ENCODE results near the gene XKR8. TPM values are rescaled to one million over a fixed set of nuclear protein-coding genes. Genes with fewer than 3 reads are reported as not detected.
A peak's percentile ranks its signal among the peaks of the same experiment; 100 is the strongest.

XKR8 gene
- polyA plus RNA-seq, 2 donors = 2.8 to 4.2 TPM

DNA sequence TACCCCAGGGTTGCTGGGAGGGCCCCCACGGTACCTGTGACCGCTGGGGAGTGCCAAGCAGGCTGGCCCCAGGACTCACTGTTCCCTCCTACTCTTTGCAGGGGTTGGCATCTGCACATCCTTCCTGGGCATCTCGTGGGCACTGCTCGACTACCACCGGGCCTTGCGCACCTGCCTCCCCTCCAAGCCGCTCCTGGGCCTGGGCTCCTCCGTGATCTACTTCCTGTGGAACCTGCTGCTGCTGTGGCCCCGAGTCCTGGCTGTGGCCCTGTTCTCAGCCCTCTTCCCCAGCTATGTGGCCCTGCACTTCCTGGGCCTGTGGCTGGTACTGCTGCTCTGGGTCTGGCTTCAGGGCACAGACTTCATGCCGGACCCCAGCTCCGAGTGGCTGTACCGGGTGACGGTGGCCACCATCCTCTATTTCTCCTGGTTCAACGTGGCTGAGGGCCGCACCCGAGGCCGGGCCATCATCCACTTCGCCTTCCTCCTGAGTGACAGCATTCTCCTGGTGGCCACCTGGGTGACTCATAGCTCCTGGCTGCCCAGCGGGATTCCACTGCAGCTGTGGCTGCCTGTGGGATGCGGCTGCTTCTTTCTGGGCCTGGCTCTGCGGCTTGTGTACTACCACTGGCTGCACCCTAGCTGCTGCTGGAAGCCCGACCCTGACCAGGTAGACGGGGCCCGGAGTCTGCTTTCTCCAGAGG, 6.8 kb downstream of the XKR8 start:
- WGBS, 2 donors = 89 to 90% methylated on average over 24 of the region's 24 CpGs
- no peak overlapping the region for H3K4me3 ChIP-seq (ENCODE audit: low read depth in 1 of 2, low read length in 2 of 2)

DNA sequence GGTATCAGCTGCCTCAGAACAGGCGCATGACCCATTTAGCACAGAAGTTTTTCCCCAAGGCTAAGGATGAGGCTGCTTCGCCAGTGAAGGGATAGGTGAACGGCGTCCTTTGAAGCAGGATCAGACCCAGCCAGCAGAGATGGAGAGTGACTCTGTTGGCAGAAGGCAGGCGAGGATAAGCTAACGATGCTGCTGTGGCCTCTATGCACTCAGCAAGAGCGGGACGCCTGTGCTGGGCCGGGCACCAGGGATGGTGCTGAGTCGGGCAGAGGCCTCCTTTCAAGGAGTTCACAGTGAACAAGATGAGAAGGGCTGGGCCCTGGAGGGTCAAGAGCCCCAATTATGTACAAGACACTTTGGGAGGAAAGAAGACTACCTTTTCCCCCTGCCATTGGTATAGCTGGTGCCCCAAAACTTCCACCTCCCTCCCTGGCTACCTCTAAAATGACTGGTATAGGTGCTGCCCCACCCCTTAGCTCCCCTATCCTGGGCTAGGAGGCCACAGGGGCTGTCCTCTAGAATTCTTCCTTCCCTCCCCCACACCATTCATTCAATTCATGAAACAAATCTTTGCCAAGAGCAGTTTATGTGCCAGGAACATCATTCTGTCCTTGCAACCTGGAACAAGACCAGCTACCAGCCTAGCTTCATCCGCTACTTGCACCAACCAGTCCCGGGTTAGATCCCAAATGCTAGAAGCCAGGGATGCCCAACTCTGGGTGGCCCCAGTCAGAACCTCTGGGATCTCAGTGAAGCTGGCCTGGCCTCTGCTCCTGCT, 7.5 kb downstream of the XKR8 start:
- peak overlapping the region in 1 of 2 donors; percentile 7 for H3K27ac ChIP-seq (ENCODE audit: low read depth in 2 of 2, low read length in 1 of 2)
- H3K4me3 ChIP-seq (ENCODE audit: low read depth in 1 of 2, low read length in 2 of 2) = no peak overlapping the region
- H3K9me3 ChIP-seq (ENCODE audit: control insufficient read depth in 2 of 2, insufficient read depth in 1 of 2, low read depth in 1 of 2, low read length in 1 of 2) = no peaks in the 10 kb centered on the region
- no peaks in the 10 kb centered on the region for H3K27me3 ChIP-seq (ENCODE audit: control insufficient read depth in 1 of 2, insufficient read depth in 2 of 2, low read length in 2 of 2)
- peaks cover 0 to 4% of the 10 kb centered on the region in 2 donors for H3K4me1 ChIP-seq (ENCODE audit: control insufficient read depth in 2 of 2, insufficient read depth in 2 of 2, low read length in 1 of 2)
- WGBS, 2 donors = 89 to 91% methylated on average over 12 of the region's 12 CpGs
- H3K36me3 ChIP-seq (ENCODE audit: control insufficient read depth in 2 of 2, insufficient read depth in 2 of 2, low read length in 1 of 2) = peaks cover 6 to 17% of the 10 kb centered on the region in 2 donors

More for the DNA sequence above, 6.8 kb downstream of the XKR8 start:
- Histone ChIP-seq H3K27me3 (ENCODE audit: control insufficient read depth in 1 of 2, insufficient read depth in 2 of 2, low read length in 2 of 2) (no peaks in the 10 kb centered on the region), H3K36me3 (ENCODE audit: control insufficient read depth in 2 of 2, insufficient read depth in 2 of 2, low read length in 1 of 2) (peaks cover 6 to 17% of the 10 kb centered on the region in 2 donors), H3K9me3 (ENCODE audit: control insufficient read depth in 2 of 2, insufficient read depth in 1 of 2, low read depth in 1 of 2, low read length in 1 of 2) (no peaks in the 10 kb centered on the region), H3K4me1 (ENCODE audit: control insufficient read depth in 2 of 2, insufficient read depth in 2 of 2, low read length in 1 of 2) (peaks cover 0 to 5% of the 10 kb centered on the region in 2 donors), H3K27ac (ENCODE audit: low read depth in 2 of 2, low read length in 1 of 2) (no peak overlapping the region)

DNA sequence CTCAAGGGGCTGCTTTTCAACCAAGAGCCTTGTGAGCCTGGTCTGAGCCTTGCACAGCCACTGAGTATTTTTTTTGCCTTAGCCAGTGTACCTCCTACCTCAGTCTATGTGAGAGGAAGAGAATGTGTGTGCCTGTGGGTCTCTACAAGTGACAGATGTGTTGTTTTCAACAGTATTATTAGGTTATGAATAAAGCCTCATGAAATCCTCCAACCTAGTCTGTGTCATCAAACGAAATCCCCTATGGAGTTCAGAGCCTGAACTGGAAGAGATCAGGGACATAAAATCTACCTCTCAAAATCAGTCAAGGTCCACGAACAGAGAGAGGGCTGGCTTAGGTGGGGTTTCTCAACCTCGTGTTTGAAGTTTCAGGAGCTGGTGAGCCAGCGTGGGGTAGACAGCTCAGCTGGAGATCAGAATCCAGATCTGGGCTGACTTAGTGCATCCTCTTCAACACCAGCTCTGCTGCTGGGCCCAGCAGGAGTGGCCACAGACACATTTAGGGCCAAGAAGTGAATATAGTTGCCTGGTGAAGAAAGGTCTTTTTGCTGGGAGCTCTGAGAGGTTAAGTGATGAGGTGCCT, 8.2 kb downstream of the XKR8 start:
- peaks cover 6 to 17% of the 10 kb centered on the region in 2 donors for H3K36me3 ChIP-seq (ENCODE audit: control insufficient read depth in 2 of 2, insufficient read depth in 2 of 2, low read length in 1 of 2)
- H3K4me3 ChIP-seq (ENCODE audit: low read depth in 1 of 2, low read length in 2 of 2) = no peak overlapping the region
- H3K9me3 ChIP-seq (ENCODE audit: control insufficient read depth in 2 of 2, insufficient read depth in 1 of 2, low read depth in 1 of 2, low read length in 1 of 2) = no peaks in the 10 kb centered on the region
- no peaks in the 10 kb centered on the region for H3K27me3 ChIP-seq (ENCODE audit: control insufficient read depth in 1 of 2, insufficient read depth in 2 of 2, low read length in 2 of 2)
- H3K4me1 ChIP-seq (ENCODE audit: control insufficient read depth in 2 of 2, insufficient read depth in 2 of 2, low read length in 1 of 2) = peaks cover 0 to 4% of the 10 kb centered on the region in 2 donors
- H3K27ac ChIP-seq (ENCODE audit: low read depth in 2 of 2, low read length in 1 of 2) = peak overlapping the region in 1 of 2 donors; percentile 26
- 83 to 90% methylated on average over 4 of the region's 4 CpGs for WGBS, 2 donors

DNA sequence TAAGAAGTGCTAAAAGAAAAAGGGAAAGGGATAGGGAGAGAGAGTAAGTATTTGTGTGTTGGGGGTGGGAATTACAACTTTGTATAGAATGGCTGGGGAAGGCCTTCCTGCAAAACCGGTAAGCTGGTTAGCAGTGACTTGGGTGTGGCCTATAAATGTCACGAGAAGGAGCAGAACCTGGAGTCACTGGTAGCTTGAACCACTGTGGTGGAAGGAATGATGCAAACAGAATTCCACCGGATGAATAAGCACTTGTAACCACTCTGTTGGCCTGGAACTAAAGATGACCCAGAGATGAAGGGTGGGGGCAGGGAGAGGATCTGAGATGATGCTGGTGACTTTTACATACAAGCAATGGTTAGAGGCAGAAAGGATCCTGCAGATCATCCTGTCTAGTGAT, 8.9 kb downstream of the XKR8 start:
- H3K27ac ChIP-seq (ENCODE audit: low read depth in 2 of 2, low read length in 1 of 2) = no peak overlapping the region
- peaks cover 0 to 4% of the 10 kb centered on the region in 2 donors for H3K4me1 ChIP-seq (ENCODE audit: control insufficient read depth in 2 of 2, insufficient read depth in 2 of 2, low read length in 1 of 2)
- no peaks in the 10 kb centered on the region for H3K27me3 ChIP-seq (ENCODE audit: control insufficient read depth in 1 of 2, insufficient read depth in 2 of 2, low read length in 2 of 2)
- H3K36me3 ChIP-seq (ENCODE audit: control insufficient read depth in 2 of 2, insufficient read depth in 2 of 2, low read length in 1 of 2) = peaks cover 6 to 13% of the 10 kb centered on the region in 2 donors
- no peaks in the 10 kb centered on the region for H3K9me3 ChIP-seq (ENCODE audit: control insufficient read depth in 2 of 2, insufficient read depth in 1 of 2, low read depth in 1 of 2, low read length in 1 of 2)
- WGBS, 2 donors = 39 to 61% methylated on average over 3 of the region's 3 CpGs
- H3K4me3 ChIP-seq (ENCODE audit: low read depth in 1 of 2, low read length in 2 of 2) = no peak overlapping the region

DNA sequence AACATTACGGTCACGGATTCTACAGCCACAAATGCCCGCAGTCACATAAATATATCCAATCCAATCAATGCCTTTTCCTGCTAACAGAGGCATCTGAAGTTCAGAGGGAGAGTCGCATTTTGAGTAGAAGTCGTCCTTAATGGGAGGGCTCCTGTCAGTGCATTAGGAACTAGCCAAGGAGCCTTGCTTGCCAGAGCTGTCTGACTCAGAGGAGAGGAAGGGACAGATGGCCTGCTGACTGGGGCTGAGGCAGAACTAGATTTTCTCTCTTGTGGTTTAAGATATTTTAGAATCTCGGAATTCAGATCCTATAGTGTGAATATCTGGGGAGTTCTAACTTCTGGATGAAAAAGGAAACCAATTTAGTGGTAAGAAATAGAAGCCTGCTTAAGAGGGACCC, 10.6 kb downstream of the XKR8 start:
- Histone ChIP-seq H3K27ac (ENCODE audit: low read depth in 2 of 2, low read length in 1 of 2) (peak overlapping the region in 1 of 2 donors; percentile 18), H3K4me3 (ENCODE audit: low read depth in 1 of 2, low read length in 2 of 2) (no peak overlapping the region), H3K4me1 (ENCODE audit: control insufficient read depth in 2 of 2, insufficient read depth in 2 of 2, low read length in 1 of 2) (peaks cover 0 to 4% of the 10 kb centered on the region in 2 donors), H3K36me3 (ENCODE audit: control insufficient read depth in 2 of 2, insufficient read depth in 2 of 2, low read length in 1 of 2) (peaks cover 3 to 16% of the 10 kb centered on the region in 2 donors), H3K27me3 (ENCODE audit: control insufficient read depth in 1 of 2, insufficient read depth in 2 of 2, low read length in 2 of 2) (no peaks in the 10 kb centered on the region), H3K9me3 (ENCODE audit: control insufficient read depth in 2 of 2, insufficient read depth in 1 of 2, low read depth in 1 of 2, low read length in 1 of 2) (no peaks in the 10 kb centered on the region)
- WGBS, 2 donors = 78 to 83% methylated on average over 6 of the region's 6 CpGs

DNA sequence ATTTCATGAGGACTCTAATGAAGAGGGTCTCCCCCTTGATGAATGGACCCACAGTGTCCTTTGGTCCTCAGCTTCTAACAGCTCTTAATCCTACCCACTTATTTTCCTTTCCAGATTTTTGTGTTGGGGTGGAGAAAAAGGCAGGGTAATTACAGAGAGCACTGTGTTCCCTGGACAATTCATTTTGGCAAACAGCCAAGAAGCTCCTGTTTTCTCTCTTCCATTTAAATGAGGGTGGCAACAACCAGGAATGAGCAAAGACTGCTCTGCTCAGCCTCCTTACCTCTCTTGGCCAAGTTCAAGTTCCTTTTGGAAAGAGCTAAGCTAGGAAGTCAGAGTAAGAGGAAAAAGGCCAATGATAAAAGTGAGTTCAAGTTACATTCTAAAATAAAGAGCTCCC, 11.9 kb downstream of the XKR8 start:
- Histone ChIP-seq H3K4me1 (ENCODE audit: control insufficient read depth in 2 of 2, insufficient read depth in 2 of 2, low read length in 1 of 2) (no peaks in the 10 kb centered on the region), H3K27ac (ENCODE audit: low read depth in 2 of 2, low read length in 1 of 2) (peak overlapping the region in 1 of 2 donors; percentile 26), H3K27me3 (ENCODE audit: control insufficient read depth in 1 of 2, insufficient read depth in 2 of 2, low read length in 2 of 2) (no peaks in the 10 kb centered on the region), H3K36me3 (ENCODE audit: control insufficient read depth in 2 of 2, insufficient read depth in 2 of 2, low read length in 1 of 2) (peaks cover 3 to 9% of the 10 kb centered on the region in 2 donors), H3K9me3 (ENCODE audit: control insufficient read depth in 2 of 2, insufficient read depth in 1 of 2, low read depth in 1 of 2, low read length in 1 of 2) (no peaks in the 10 kb centered on the region), H3K4me3 (ENCODE audit: low read depth in 1 of 2, low read length in 2 of 2) (no peak overlapping the region)

DNA sequence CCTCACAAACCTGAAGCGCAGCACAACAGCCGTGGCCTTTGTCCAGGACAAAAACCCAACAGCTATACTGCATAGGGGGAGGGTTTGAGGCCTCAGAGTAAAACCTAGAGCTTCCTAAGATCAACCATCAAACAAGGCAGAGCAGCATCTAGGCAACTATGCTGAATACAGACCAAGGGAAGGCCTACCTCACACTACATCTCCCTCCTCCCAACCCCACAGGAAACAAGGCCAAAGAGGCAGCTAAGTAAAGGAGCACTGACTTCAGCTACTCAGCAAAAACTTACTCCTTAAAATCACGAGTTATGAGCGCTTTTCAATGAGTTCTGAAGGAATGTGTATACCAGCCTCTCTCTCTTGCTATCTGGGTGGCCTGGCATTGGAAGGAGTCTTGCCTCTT, 12.4 kb downstream of the XKR8 start:
- H3K9me3 ChIP-seq (ENCODE audit: control insufficient read depth in 2 of 2, insufficient read depth in 1 of 2, low read depth in 1 of 2, low read length in 1 of 2) = no peaks in the 10 kb centered on the region
- WGBS, 2 donors = 80 to 89% methylated on average over 4 of the region's 4 CpGs
- no peaks in the 10 kb centered on the region for H3K4me1 ChIP-seq (ENCODE audit: control insufficient read depth in 2 of 2, insufficient read depth in 2 of 2, low read length in 1 of 2)
- no peaks in the 10 kb centered on the region for H3K27me3 ChIP-seq (ENCODE audit: control insufficient read depth in 1 of 2, insufficient read depth in 2 of 2, low read length in 2 of 2)
- peak overlapping the region in 1 of 2 donors; percentile 26 for H3K27ac ChIP-seq (ENCODE audit: low read depth in 2 of 2, low read length in 1 of 2)
- H3K36me3 ChIP-seq (ENCODE audit: control insufficient read depth in 2 of 2, insufficient read depth in 2 of 2, low read length in 1 of 2) = peaks cover 1 to 5% of the 10 kb centered on the region in 2 donors
- no peak overlapping the region for H3K4me3 ChIP-seq (ENCODE audit: low read depth in 1 of 2, low read length in 2 of 2)

DNA sequence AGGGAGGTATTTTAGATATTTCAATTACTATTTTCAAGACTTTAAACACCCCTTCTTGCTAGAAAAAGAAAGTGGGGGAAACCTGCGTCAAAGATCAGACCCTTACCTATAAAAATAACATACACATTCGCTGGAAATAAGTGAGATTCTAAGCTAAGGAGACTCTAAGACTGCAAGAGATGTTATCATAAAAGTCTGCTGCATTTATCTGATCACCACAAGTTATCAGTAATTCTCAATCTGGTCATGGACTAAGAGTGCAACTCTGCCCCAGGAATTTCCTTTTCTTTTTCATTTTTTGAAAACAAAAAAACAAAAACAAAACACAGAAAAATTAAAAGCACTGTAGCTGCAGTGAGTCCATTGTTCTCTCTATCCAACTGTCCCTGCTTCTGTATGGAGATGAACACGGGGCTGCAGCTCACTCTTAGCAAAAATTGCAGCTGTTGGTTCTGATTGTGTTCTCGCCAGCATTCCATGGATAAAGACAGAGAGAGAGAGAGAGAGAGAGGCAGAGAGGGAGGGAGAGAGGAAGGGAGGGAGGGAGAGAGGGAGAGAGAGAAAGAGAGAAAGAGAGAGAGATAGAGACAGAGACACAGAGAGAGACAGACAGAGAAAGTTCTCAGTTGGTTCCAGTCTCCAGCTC, 14.1 kb downstream of the XKR8 start:
- H3K36me3 ChIP-seq (ENCODE audit: control insufficient read depth in 2 of 2, insufficient read depth in 2 of 2, low read length in 1 of 2) = peaks cover 0 to 4% of the 10 kb centered on the region in 2 donors
- WGBS, 2 donors = 84 to 90% methylated on average over 4 of the region's 4 CpGs
- H3K4me1 ChIP-seq (ENCODE audit: control insufficient read depth in 2 of 2, insufficient read depth in 2 of 2, low read length in 1 of 2) = no peaks in the 10 kb centered on the region
- H3K27me3 ChIP-seq (ENCODE audit: control insufficient read depth in 1 of 2, insufficient read depth in 2 of 2, low read length in 2 of 2) = no peaks in the 10 kb centered on the region
- H3K4me3 ChIP-seq (ENCODE audit: low read depth in 1 of 2, low read length in 2 of 2) = no peak overlapping the region
- no peak overlapping the region for H3K27ac ChIP-seq (ENCODE audit: low read depth in 2 of 2, low read length in 1 of 2)
- no peaks in the 10 kb centered on the region for H3K9me3 ChIP-seq (ENCODE audit: control insufficient read depth in 2 of 2, insufficient read depth in 1 of 2, low read depth in 1 of 2, low read length in 1 of 2)

DNA sequence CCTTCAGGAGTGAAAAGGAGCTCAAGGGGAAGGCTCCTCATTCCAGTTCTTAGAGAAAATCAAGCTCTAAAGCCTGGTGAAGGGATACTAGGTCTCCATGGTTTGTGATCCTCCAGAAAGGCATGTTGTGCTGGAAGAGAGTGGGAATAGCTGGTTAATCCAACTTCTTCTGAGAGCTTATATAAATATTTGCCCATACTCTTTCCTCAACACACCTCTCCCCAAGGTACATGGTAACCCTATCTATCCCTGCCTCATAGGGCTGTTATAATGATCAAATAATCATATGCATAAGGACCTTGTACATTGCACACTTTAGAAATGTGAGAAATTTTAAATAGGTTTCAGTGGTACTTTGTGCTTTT, 14.6 kb downstream of the XKR8 start:
- Histone ChIP-seq H3K4me3 (ENCODE audit: low read depth in 1 of 2, low read length in 2 of 2) (no peak overlapping the region), H3K4me1 (ENCODE audit: control insufficient read depth in 2 of 2, insufficient read depth in 2 of 2, low read length in 1 of 2) (no peaks in the 10 kb centered on the region), H3K27ac (ENCODE audit: low read depth in 2 of 2, low read length in 1 of 2) (no peak overlapping the region), H3K9me3 (ENCODE audit: control insufficient read depth in 2 of 2, insufficient read depth in 1 of 2, low read depth in 1 of 2, low read length in 1 of 2) (no peaks in the 10 kb centered on the region), H3K27me3 (ENCODE audit: control insufficient read depth in 1 of 2, insufficient read depth in 2 of 2, low read length in 2 of 2) (no peaks in the 10 kb centered on the region), H3K36me3 (ENCODE audit: control insufficient read depth in 2 of 2, insufficient read depth in 2 of 2, low read length in 1 of 2) (peaks cover 0 to 4% of the 10 kb centered on the region in 2 donors)

Measured in esophagus (tissue), 2 donors.